Endothelial cell of umbilical vein (primary cell): ENCODE data around the gene ADAMTSL3. TPM values are rescaled to one million over a fixed set of nuclear protein-coding genes. Genes with fewer than 3 reads are reported as not detected.

ENCODE experiments used
- BruUV-seq: library from RNA; stranded (reverse); fragments of 400-500 nt; replicated peaks from 2 replicates; lab custom pipeline; 2021; lab: Mats Ljungman, UMichigan
- CTCF ChIA-PET: fragments of 300-600, 350-600 bp; sonication (Branson Sonifier 250); formaldehyde crosslinking; loops from one replicate; lab custom pipeline; 2021; ENCODE audit warnings: antibody characterized with exemption, inconsistent platforms; lab: Charles Lee
- POLR2A ChIA-PET: fragments of 300-600, 350-600 bp; sonication (Branson Sonifier 250); formaldehyde crosslinking; loops from one replicate; lab custom pipeline; 2021; ENCODE audit warnings: antibody characterized with exemption, inconsistent platforms; lab: Charles Lee
- DNase-seq: peaks from one replicate; pipeline ENCODE4 v3.0.0-alpha.2; 2011; ENCODE audit warnings: low read depth, low spot score
- FAIRE-seq: peaks from 2 replicates; lab custom pipeline; 2011; peaks lifted over from hg19 to GRCh38; lab: Jason Lieb, UNC
- H2AFZ ChIP-seq: 2 replicates; pipeline ENCODE4 v1.6.0; 2012; ENCODE audit warnings: low read depth, low read length, control low read depth, inconsistent platforms
- H3K27ac ChIP-seq: 2 replicates; pipeline ENCODE4 v1.5.1; 2011; ENCODE audit warnings: low read depth, mild to moderate bottlenecking, control low read depth, low read length, moderate library complexity; ENCODE audit not compliant: insufficient read depth
- H3K27me3 ChIP-seq, 2 experiments: 2 replicates each; pipeline versions ENCODE4 v1.6.0 to v1.6.1; 2011; ENCODE audit warnings: low read length in 2 of 2, mixed read lengths in 1 of 2; ENCODE audit not compliant: control insufficient read depth in 2 of 2, insufficient read depth in 2 of 2
- H3K36me3 ChIP-seq, 2 experiments: 2 replicates in 1 of 2; 3 replicates in 1 of 2; pipeline ENCODE4 v1.5.1; 2011; ENCODE audit warnings: low read length in 2 of 2, mild to moderate bottlenecking in 1 of 2, moderate library complexity in 1 of 2; ENCODE audit not compliant: control insufficient read depth in 2 of 2, insufficient read depth in 2 of 2; ENCODE audit errors: extremely low read depth in 1 of 2
- H3K4me1 ChIP-seq: 3 replicates; pipeline ENCODE4 v1.5.1; 2011; ENCODE audit warnings: mild to moderate bottlenecking, low read length; ENCODE audit not compliant: control insufficient read depth, insufficient read depth; ENCODE audit errors: extremely low read depth
- H3K4me2 ChIP-seq: 2 replicates; pipeline ENCODE4 v1.6.1; 2011; ENCODE audit warnings: low read length, control low read depth, mixed read lengths; ENCODE audit not compliant: insufficient read depth
- H3K4me3 ChIP-seq, 3 experiments: fragments of 200-600 bp in 1 of 3; sonication (generic), shearing (Covaris generic) in 1 of 3; replicated peaks in 1 of 3; 2 replicates each; pipeline ENCODE4 v1.5.1; 2011 to 2016; ENCODE audit warnings: control low read depth in 3 of 3, low read length in 3 of 3, mild to moderate bottlenecking in 2 of 3, inconsistent platforms in 1 of 3, low read depth in 1 of 3, moderate library complexity in 1 of 3; ENCODE audit not compliant: insufficient read depth in 1 of 3
- H3K79me2 ChIP-seq: 2 replicates; pipeline ENCODE4 v1.6.0; 2012; ENCODE audit warnings: low read length, inconsistent platforms; ENCODE audit not compliant: control insufficient read depth, insufficient read depth
- H3K9ac ChIP-seq: replicated peaks from 2 replicates; pipeline ENCODE3; 2011; ENCODE audit warnings: low read length, control low read depth; ENCODE audit not compliant: insufficient read depth; ENCODE audit errors: extremely low read depth
- H3K9me1 ChIP-seq: replicated peaks from 3 replicates; pipeline ENCODE4 v1.6.0; 2011; ENCODE audit warnings: mild to moderate bottlenecking, low read length; ENCODE audit not compliant: control insufficient read depth, insufficient read depth; ENCODE audit errors: extremely low read depth
- H3K9me3 ChIP-seq: replicated peaks from 2 replicates; pipeline ENCODE4 v1.5.1; 2012; ENCODE audit warnings: low read length, inconsistent platforms; ENCODE audit not compliant: control insufficient read depth, insufficient read depth
- H4K20me1 ChIP-seq: replicated peaks from 2 replicates; pipeline ENCODE3; 2011; ENCODE audit warnings: mild to moderate bottlenecking, low read length; ENCODE audit not compliant: control insufficient read depth, insufficient read depth; ENCODE audit errors: extremely low read depth
- EZH2 ChIP-seq: IDR thresholded peaks from 2 replicates; pipeline ENCODE4 v1.6.1; 2012; ENCODE audit warnings: borderline replicate concordance, low read depth, mild to moderate bottlenecking, moderate library complexity, low read length, inconsistent platforms; ENCODE audit not compliant: severe bottlenecking
- FOS ChIP-seq: IDR thresholded peaks from 2 replicates; pipeline ENCODE4 v1.6.1; 2011; ENCODE audit warnings: mild to moderate bottlenecking, low read length, moderate library complexity, borderline replicate concordance; ENCODE audit not compliant: insufficient read depth
- GATA2 ChIP-seq: IDR thresholded peaks from 2 replicates; pipeline ENCODE4 v1.7.0; 2011; ENCODE audit warnings: low read depth, mild to moderate bottlenecking, moderate library complexity, mixed read lengths, low read length; ENCODE audit not compliant: insufficient read length, insufficient read depth
- JUN ChIP-seq: IDR thresholded peaks from 2 replicates; pipeline ENCODE4 v1.6.1; 2011; ENCODE audit warnings: borderline replicate concordance, low read depth; ENCODE audit not compliant: insufficient read length, insufficient read depth
- MAX ChIP-seq: IDR thresholded peaks from 2 replicates; pipeline ENCODE4 v1.6.1; 2011; ENCODE audit not compliant: insufficient read depth, insufficient read length
- MYC ChIP-seq: IDR thresholded peaks from one replicate; pipeline ENCODE4 v1.6.1; 2011; ENCODE audit warnings: mild to moderate bottlenecking, low read depth, low read length
- POLR2A ChIP-seq: IDR thresholded peaks from 2 replicates; pipeline ENCODE4 v1.6.1; 2012; ENCODE audit warnings: low read depth, mild to moderate bottlenecking, control low read depth, low read length
- POLR2AphosphoS5 ChIP-seq: IDR thresholded peaks from 2 replicates; pipeline ENCODE4 v1.6.1; 2012; ENCODE audit warnings: low read depth, mild to moderate bottlenecking, control low read depth, low read length, moderate library complexity; ENCODE audit not compliant: insufficient read depth
- dilution Hi-C: fragments of 300-500 bp; cut with MboI; formaldehyde crosslinking; loops from one replicate; pipeline ENCODE4 v1.15.0; 2019; ENCODE audit warnings: low sequenced_read_pairs; ENCODE audit not compliant: extremely low pct_ligation_motif_present
- intact Hi-C: fragments of 100-400 bp; cut with micrococcal nuclease; formaldehyde crosslinking; loops from one replicate; pipeline ENCODE4 v1.10.0; 2022
- polyA plus RNA-seq, 4 experiments: library from polyadenylated mRNA; depleted of rRNA in 3 of 4; stranded (reverse) in 3 of 4; unstranded in 1 of 4; fragments of >200 nt; gene quantifications; 2 replicates each; pipeline versions ENCODE4 v1.2.1 to v1.2.3, GENCODE V29; 2011 to 2012; ENCODE audit warnings: missing spikeins in 1 of 4
- total RNA-seq: library from RNA; stranded (reverse); gene quantifications from 2 replicates; pipeline ENCODE4 v1.2.3, GENCODE V29; 2021

Gene ADAMTSL3
- total and polyA plus RNA-seq, 2 donors (not counting 3 experiments of a cell fraction or from before 2014, with no cell fraction given) = not detected

GRCh38 chr15:83914906-83915305 is 261.0 kb downstream of the ADAMTSL3 start:
- no peak for DNase-seq
- POLR2A ChIA-PET = no interaction called here
- no peaks in the 10 kb centered on the region for H4K20me1 ChIP-seq
- no peaks in the 10 kb centered on the region for H3K9me1 ChIP-seq
- FAIRE-seq = no peak
- H3K79me2 ChIP-seq = no peaks in the 10 kb centered on the region
- no peaks in the 10 kb centered on the region for H3K36me3 ChIP-seq
- H3K4me1 ChIP-seq = no peaks in the 10 kb centered on the region
- no peak overlapping the region for H3K9ac ChIP-seq
- no peak overlapping the region for H2AFZ ChIP-seq
- H3K27me3 ChIP-seq = no peaks in the 10 kb centered on the region
- H3K4me2 ChIP-seq = no peak overlapping the region
- intact Hi-C loops = no loop called here
- dilution Hi-C loops = no loop called here
- no TSS peak for BruUV-seq
- no peak for TF ChIP-seq MAX
- TF ChIP-seq MYC = no peak
- TF ChIP-seq JUN = no peak
- no peak overlapping the region for H3K27ac ChIP-seq
- no peak overlapping the region for H3K4me3 ChIP-seq
- CTCF ChIA-PET = no interaction called here
- H3K9me3 ChIP-seq = no peaks in the 10 kb centered on the region

- H4K20me1 ChIP-seq = no peaks in the 10 kb centered on the region
- H3K27me3 ChIP-seq = no peaks in the 10 kb centered on the region
- H3K4me1 ChIP-seq = no peaks in the 10 kb centered on the region
- no TSS peak for BruUV-seq
- FAIRE-seq (no peak), DNase-seq (no peak)
- no peak overlapping the region for H3K27ac ChIP-seq
- H3K4me3 ChIP-seq = no peak overlapping the region
- H3K9me1 ChIP-seq = no peaks in the 10 kb centered on the region
- H3K79me2 ChIP-seq = no peaks in the 10 kb centered on the region
- no peak for TF ChIP-seq POLR2AphosphoS5
- no peak for TF ChIP-seq EZH2
- TF ChIP-seq FOS = no peak
- TF ChIP-seq GATA2 = no peak
- no peak for TF ChIP-seq MYC
- TF ChIP-seq JUN = no peak
- no peak for TF ChIP-seq POLR2A
- dilution Hi-C loops (no loop called here), intact Hi-C loops (no loop called here)
- H3K9me3 ChIP-seq = no peaks in the 10 kb centered on the region
- H2AFZ ChIP-seq = no peak overlapping the region
- no peaks in the 10 kb centered on the region for H3K36me3 ChIP-seq
- CTCF ChIA-PET = no interaction called here
- no peak overlapping the region for H3K4me2 ChIP-seq
- H3K9ac ChIP-seq = no peak overlapping the region
- POLR2A ChIA-PET = no interaction called here
These were observed 263.5 kb downstream of the ADAMTSL3 start for GRCh38 chr15:83917432-83917831.
